Progenitor cell of endocrine pancreas (in vitro differentiated cells): Measurements from ENCODE around the gene BOD1L1. TPM values are rescaled to one million over a fixed set of nuclear protein-coding genes. Genes with fewer than 3 reads are reported as not detected.
"Not testable (repeated sequence)": the region's sequence is repeated elsewhere in the genome, so short reads cannot be mapped to it uniquely, and the experiment has no call there.

Experiments
- DNase-seq: peaks from one replicate; pipeline ENCODE4 v3.0.0; 2021; ENCODE audit warnings: low spot score; ENCODE audit not compliant: unreplicated experiment
- H3K27ac Mint-ChIP-seq: 2 replicates; pipeline ENCODE4 v1.8.0; 2021; ENCODE audit warnings: mild to moderate bottlenecking, moderate library complexity, mixed read lengths
- H3K27me3 Mint-ChIP-seq: 2 replicates; pipeline ENCODE4 v1.8.0; 2021; ENCODE audit warnings: mixed read lengths
- H3K36me3 Mint-ChIP-seq: 2 replicates; pipeline ENCODE4 v1.8.0; 2022; ENCODE audit warnings: mixed read lengths; ENCODE audit not compliant: insufficient read depth
- H3K4me1 Mint-ChIP-seq: 2 replicates; pipeline ENCODE4 v1.8.0; 2021; ENCODE audit warnings: low read depth, mixed read lengths
- H3K4me3 Mint-ChIP-seq: 2 replicates; pipeline ENCODE4 v1.8.0; 2021; ENCODE audit warnings: low read depth, mild to moderate bottlenecking, moderate library complexity, mixed read lengths
- H3K9me3 Mint-ChIP-seq: 2 replicates; pipeline ENCODE4 v1.8.0; 2021; ENCODE audit warnings: low read depth, mixed read lengths
- total RNA-seq: library from RNA; stranded (reverse); gene quantifications from 2 replicates; pipeline ENCODE4 v1.2.1, GENCODE V29; 2021
- TF ChIP-seq, protein P1 (sequence below): fragments of 200-600 bp; sonication (generic); IDR thresholded peaks from one replicate; pipeline ENCODE4 v1.5.0; 2021; ENCODE audit warnings: antibody characterized with exemption, mild to moderate bottlenecking; ENCODE audit not compliant: unreplicated experiment

Gene BOD1L1
- total RNA-seq, 1 donor from 2014 or later, result 42.1 TPM

- peaks cover 11% of the 10 kb centered on the region for H3K36me3 Mint-ChIP-seq
Observed at GRCh38 chr4:13570916-13571315, 56.6 kb downstream of the BOD1L1 start.

GRCh38 chr4:13567125-13567524 is 60.4 kb downstream of the BOD1L1 start:
- Mint-ChIP-seq H3K27ac (no peak overlapping the region), H3K4me1 (no peaks in the 10 kb centered on the region), H3K27me3 (no peaks in the 10 kb centered on the region), H3K9me3 (no peaks in the 10 kb centered on the region), H3K4me3 (no peak overlapping the region), H3K36me3 (peaks cover 8% of the 10 kb centered on the region)
- DNase-seq, result no peak
- TF ChIP-seq, protein P1, sequence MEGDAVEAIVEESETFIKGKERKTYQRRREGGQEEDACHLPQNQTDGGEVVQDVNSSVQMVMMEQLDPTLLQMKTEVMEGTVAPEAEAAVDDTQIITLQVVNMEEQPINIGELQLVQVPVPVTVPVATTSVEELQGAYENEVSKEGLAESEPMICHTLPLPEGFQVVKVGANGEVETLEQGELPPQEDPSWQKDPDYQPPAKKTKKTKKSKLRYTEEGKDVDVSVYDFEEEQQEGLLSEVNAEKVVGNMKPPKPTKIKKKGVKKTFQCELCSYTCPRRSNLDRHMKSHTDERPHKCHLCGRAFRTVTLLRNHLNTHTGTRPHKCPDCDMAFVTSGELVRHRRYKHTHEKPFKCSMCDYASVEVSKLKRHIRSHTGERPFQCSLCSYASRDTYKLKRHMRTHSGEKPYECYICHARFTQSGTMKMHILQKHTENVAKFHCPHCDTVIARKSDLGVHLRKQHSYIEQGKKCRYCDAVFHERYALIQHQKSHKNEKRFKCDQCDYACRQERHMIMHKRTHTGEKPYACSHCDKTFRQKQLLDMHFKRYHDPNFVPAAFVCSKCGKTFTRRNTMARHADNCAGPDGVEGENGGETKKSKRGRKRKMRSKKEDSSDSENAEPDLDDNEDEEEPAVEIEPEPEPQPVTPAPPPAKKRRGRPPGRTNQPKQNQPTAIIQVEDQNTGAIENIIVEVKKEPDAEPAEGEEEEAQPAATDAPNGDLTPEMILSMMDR, result no peak

More at GRCh38 chr4:13570916-13571315, 56.6 kb downstream of the BOD1L1 start:
- TF ChIP-seq, protein P1, result no peak
- Mint-ChIP-seq H3K27me3 (no peaks in the 10 kb centered on the region), H3K9me3 (no peaks in the 10 kb centered on the region), H3K4me1 (no peaks in the 10 kb centered on the region), H3K27ac (no peak overlapping the region), H3K4me3 (no peak overlapping the region)
- no peak for DNase-seq

DNA sequence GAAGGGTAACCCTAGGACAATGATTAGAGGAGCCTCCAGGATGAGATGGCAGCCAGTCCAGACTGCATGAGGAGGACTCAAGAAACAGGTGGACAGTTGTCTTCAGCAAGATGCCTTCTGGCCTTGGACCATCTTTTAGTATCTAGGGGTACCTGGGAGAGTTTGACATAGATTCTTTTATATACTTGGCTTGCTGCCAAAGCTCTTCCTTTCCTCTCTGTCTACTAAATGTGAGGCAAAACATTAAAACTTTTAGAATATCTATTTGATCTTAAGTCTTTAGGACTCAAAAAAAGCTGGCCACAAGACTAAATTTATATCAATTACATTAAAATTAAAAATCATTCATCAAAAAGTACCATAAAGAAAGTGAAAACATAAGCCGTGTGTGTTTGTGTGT is 64.6 kb downstream of the BOD1L1 start:
- no peak for DNase-seq
- no peak overlapping the region for H3K27ac Mint-ChIP-seq
- H3K36me3 Mint-ChIP-seq, result no peaks in the 10 kb centered on the region
- TF ChIP-seq, protein P1, result no peak
- no peaks in the 10 kb centered on the region for H3K4me1 Mint-ChIP-seq
- H3K4me3 Mint-ChIP-seq, result no peak overlapping the region
- H3K27me3 Mint-ChIP-seq, result no peaks in the 10 kb centered on the region
- no peaks in the 10 kb centered on the region for H3K9me3 Mint-ChIP-seq

GRCh38 chr4:13561673-13562072 is 65.9 kb downstream of the BOD1L1 start:
- Mint-ChIP-seq H3K27me3 (no peaks in the 10 kb centered on the region), H3K4me1 (no peaks in the 10 kb centered on the region), H3K9me3 (no peaks in the 10 kb centered on the region), H3K4me3 (no peak overlapping the region), H3K27ac (no peak overlapping the region), H3K36me3 (no peaks in the 10 kb centered on the region)
- TF ChIP-seq, protein P1, result no peak
- no peak for DNase-seq

DNA sequence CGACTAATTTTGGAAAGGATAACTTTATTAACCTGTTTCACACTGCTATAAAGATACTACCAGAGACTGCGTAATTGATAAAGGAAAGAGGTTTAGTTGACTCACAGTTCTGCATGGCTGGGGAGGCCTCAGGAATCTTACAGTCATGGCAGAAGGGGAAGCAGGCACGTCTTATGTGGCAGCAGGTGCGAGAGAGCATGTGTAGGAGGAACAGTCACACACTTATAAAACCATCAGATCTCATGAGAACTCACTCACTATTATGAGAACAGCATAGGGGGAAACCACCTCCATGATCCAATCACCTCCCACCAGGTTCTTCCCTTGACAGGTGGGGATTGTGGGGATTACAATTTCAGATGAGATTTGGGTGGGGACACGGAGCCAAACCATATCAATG is 67.4 kb downstream of the BOD1L1 start:
- not testable (repeated sequence) for H3K9me3 Mint-ChIP-seq, H3K27me3 Mint-ChIP-seq, DNase-seq, H3K36me3 Mint-ChIP-seq, H3K4me3 Mint-ChIP-seq, H3K27ac Mint-ChIP-seq, H3K4me1 Mint-ChIP-seq

- H3K27ac Mint-ChIP-seq, result no peak overlapping the region
Observed at GRCh38 chr4:13559413-13559812, 68.1 kb downstream of the BOD1L1 start.

More at GRCh38 chr4:13559413-13559812, 68.1 kb downstream of the BOD1L1 start:
- H3K36me3 Mint-ChIP-seq, result no peaks in the 10 kb centered on the region
- H3K9me3 Mint-ChIP-seq, result no peaks in the 10 kb centered on the region
- no peak overlapping the region for H3K4me3 Mint-ChIP-seq
- TF ChIP-seq, protein P1, result no peak
- H3K4me1 Mint-ChIP-seq, result no peaks in the 10 kb centered on the region
- no peak for DNase-seq
- no peaks in the 10 kb centered on the region for H3K27me3 Mint-ChIP-seq
